Fibroblast of lung (primary cell): ENCODE measurements around the gene MBLAC1. TPM values are rescaled to one million over a fixed set of nuclear protein-coding genes. Genes with fewer than 3 reads are reported as not detected.

ENCODE experiments used
- DNase-seq, 2 donors: peaks; one replicate each; pipeline versions ENCODE4 v3.0.0 to v3.0.0-alpha.2; 2010; ENCODE audit warnings: low read depth in 2 of 2
- H2AFZ ChIP-seq: 2 replicates; pipeline ENCODE4 v1.5.1; 2012; ENCODE audit warnings: low read length, control low read depth, inconsistent platforms
- H3K27ac ChIP-seq: 2 replicates; pipeline ENCODE4 v1.5.1; 2011; ENCODE audit warnings: low read length, control low read depth; ENCODE audit not compliant: insufficient read depth
- H3K27me3 ChIP-seq: 2 replicates; pipeline ENCODE4 v1.5.1; 2011; ENCODE audit warnings: mild to moderate bottlenecking, low read length; ENCODE audit not compliant: control insufficient read depth, insufficient read depth
- H3K36me3 ChIP-seq: 2 replicates; pipeline ENCODE4 v1.5.1; 2011; ENCODE audit warnings: low read length; ENCODE audit not compliant: control insufficient read depth, insufficient read depth
- H3K4me1 ChIP-seq: 2 replicates; pipeline ENCODE4 v1.5.1; 2011; ENCODE audit warnings: low read length; ENCODE audit not compliant: control insufficient read depth, insufficient read depth; ENCODE audit errors: extremely low read depth
- H3K4me2 ChIP-seq: 2 replicates; pipeline ENCODE4 v1.5.1; 2011; ENCODE audit warnings: low read length, control low read depth; ENCODE audit not compliant: insufficient read depth; ENCODE audit errors: extremely low read depth
- H3K4me3 ChIP-seq, 4 experiments: fragments of 200-600 bp in 1 of 4; sonication (generic) in 1 of 4; replicated peaks in 1 of 4; 2 replicates each; pipeline ENCODE4 v1.5.1; 2011 to 2016; ENCODE audit warnings: low read length in 4 of 4, low read depth in 3 of 4, mild to moderate bottlenecking in 3 of 4, control low read depth in 2 of 4, inconsistent platforms in 1 of 4, mixed read lengths in 1 of 4; ENCODE audit not compliant: insufficient read depth in 1 of 4; ENCODE audit errors: control extremely low read depth in 1 of 4
- H3K79me2 ChIP-seq: 2 replicates; pipeline ENCODE4 v1.5.1; 2012; ENCODE audit warnings: mild to moderate bottlenecking, low read length, inconsistent platforms; ENCODE audit not compliant: control insufficient read depth, insufficient read depth
- H3K9ac ChIP-seq: 2 replicates; pipeline ENCODE4 v1.5.1; 2011; ENCODE audit warnings: mild to moderate bottlenecking, low read length, control low read depth; ENCODE audit not compliant: insufficient read depth
- H3K9me3 ChIP-seq: 2 replicates; pipeline ENCODE4 v1.5.1; 2012; ENCODE audit warnings: low read depth, low read length; ENCODE audit not compliant: control insufficient read depth, insufficient read depth
- H4K20me1 ChIP-seq: 2 replicates; pipeline ENCODE4 v1.5.1; 2011; ENCODE audit warnings: low read length; ENCODE audit not compliant: control insufficient read depth, insufficient read depth; ENCODE audit errors: extremely low read depth
- CTCF ChIP-seq, 2 donors: IDR thresholded peaks in 1 of 2; conservative IDR thresholded peaks in 1 of 2; 1 replicate in 1 of 2; 2 replicates in 1 of 2; pipeline ENCODE4 v1.5.1; 2011 to 2012; ENCODE audit warnings: low read length in 2 of 2, control low read depth in 1 of 2, inconsistent platforms in 1 of 2, low read depth in 1 of 2, mild to moderate bottlenecking in 1 of 2
- EZH2 ChIP-seq: IDR thresholded peaks from 2 replicates; pipeline ENCODE4 v1.5.1; 2012; ENCODE audit warnings: low read length, control low read depth, mild to moderate bottlenecking; ENCODE audit errors: missing control alignments
- polyA plus RNA-seq, 2 donors: library from polyadenylated mRNA; depleted of rRNA in 1 of 2; stranded (reverse) in 1 of 2; unstranded in 1 of 2; fragments of >200 nt; gene quantifications; 2 replicates each; pipeline ENCODE4 v1.2.1, GENCODE V29; 2011 to 2012; ENCODE audit warnings: missing spikeins in 1 of 2
- total RNA-seq: library from RNA; depleted of rRNA; stranded (reverse); fragments of >200 nt; gene quantifications from 2 replicates; pipeline ENCODE4 v1.2.1, GENCODE V29; 2014

MBLAC1 gene
- total and polyA plus RNA-seq, 2 donors (not counting 1 experiment from before 2014, with no cell fraction given), result 0.75 to 2.5 TPM

DNA sequence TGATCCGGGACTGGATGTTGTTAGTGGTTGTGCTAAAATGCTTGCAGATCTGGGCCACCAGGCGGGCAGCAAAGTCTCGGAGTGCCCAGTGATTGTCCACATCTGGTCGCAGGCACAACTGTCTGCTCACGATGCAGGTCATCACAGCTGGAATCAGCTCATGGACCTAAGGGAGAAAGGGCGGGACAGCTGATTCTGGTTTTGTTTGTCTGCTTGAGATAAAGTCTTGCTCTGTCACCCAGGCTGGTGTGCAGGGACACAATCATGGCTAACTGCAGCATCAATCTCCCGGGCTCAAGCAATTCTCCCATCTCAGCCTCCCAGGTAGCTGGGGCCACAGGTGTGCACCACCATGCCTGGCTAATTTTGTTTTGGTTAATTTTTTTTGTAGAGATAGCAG lies 15.6 kb upstream of the MBLAC1 start:
- no peaks in the 10 kb centered on the region for H3K27me3 ChIP-seq
- TF ChIP-seq EZH2, result no peak
- TF ChIP-seq CTCF (conservative IDR thresholded peaks at IDR 0.05 in 1 of 2, IDR thresholded peaks at IDR 0.05 in 1 of 2; ENCODE audit: low read depth in 1 of 2, low read length in 2 of 2), result no peak
- H3K9me3 ChIP-seq, result no peaks in the 10 kb centered on the region
- H3K4me3 ChIP-seq, result no peak overlapping the region
- H3K4me2 ChIP-seq, result no peak overlapping the region
- no peak for DNase-seq
- no peaks in the 10 kb centered on the region for H4K20me1 ChIP-seq
- H3K27ac ChIP-seq, result no peak overlapping the region
- H3K36me3 ChIP-seq, result peaks cover 34% of the 10 kb centered on the region
- H3K4me1 ChIP-seq, result no peaks in the 10 kb centered on the region
- no peaks in the 10 kb centered on the region for H3K79me2 ChIP-seq
- no peak overlapping the region for H2AFZ ChIP-seq
- no peak overlapping the region for H3K9ac ChIP-seq

GRCh38 chr7:100111914-100112313 lies 14.9 kb upstream of the MBLAC1 start:
- no peak for TF ChIP-seq CTCF (conservative IDR thresholded peaks at IDR 0.05 in 1 of 2, IDR thresholded peaks at IDR 0.05 in 1 of 2; ENCODE audit: low read depth in 1 of 2, low read length in 2 of 2)
- no peak for TF ChIP-seq EZH2
- H4K20me1 ChIP-seq, result no peaks in the 10 kb centered on the region
- no peak overlapping the region for H2AFZ ChIP-seq
- H3K9me3 ChIP-seq, result no peaks in the 10 kb centered on the region
- H3K4me2 ChIP-seq, result no peak overlapping the region
- no peak overlapping the region for H3K9ac ChIP-seq
- H3K27me3 ChIP-seq, result no peaks in the 10 kb centered on the region
- DNase-seq, result no peak
- no peaks in the 10 kb centered on the region for H3K79me2 ChIP-seq
- no peak overlapping the region for H3K27ac ChIP-seq
- peaks cover 33% of the 10 kb centered on the region for H3K36me3 ChIP-seq
- H3K4me1 ChIP-seq, result no peaks in the 10 kb centered on the region
- H3K4me3 ChIP-seq, result no peak overlapping the region

DNA sequence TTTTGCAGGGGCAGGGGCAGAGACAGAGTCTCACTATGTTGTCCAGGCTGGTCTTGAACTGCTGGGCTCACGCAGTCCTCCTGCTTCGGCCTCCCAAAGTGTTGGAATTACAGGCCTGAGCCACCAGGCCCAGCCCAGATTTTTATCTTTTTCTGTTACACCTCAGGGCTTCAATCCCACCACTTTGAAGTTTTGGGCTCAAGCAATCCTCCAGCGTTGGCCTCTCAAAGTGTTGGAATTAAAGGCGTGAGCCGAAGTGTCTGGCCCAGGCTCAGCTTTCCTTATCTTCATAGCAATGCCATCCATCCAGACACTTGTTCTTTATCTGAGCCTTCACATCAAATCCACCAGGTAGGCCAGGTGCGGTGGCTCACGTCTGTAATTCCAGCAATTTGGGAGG lies 11.7 kb upstream of the MBLAC1 start:
- H3K4me3 ChIP-seq, result no peak overlapping the region
- DNase-seq, result no peak
- no peaks in the 10 kb centered on the region for H3K9me3 ChIP-seq
- no peaks in the 10 kb centered on the region for H4K20me1 ChIP-seq
- H3K27me3 ChIP-seq, result no peaks in the 10 kb centered on the region
- no peak overlapping the region for H3K9ac ChIP-seq
- H3K4me1 ChIP-seq, result no peaks in the 10 kb centered on the region
- no peak overlapping the region for H3K4me2 ChIP-seq
- H3K36me3 ChIP-seq, result peaks cover 17% of the 10 kb centered on the region
- peaks cover 9% of the 10 kb centered on the region for H3K79me2 ChIP-seq
- H3K27ac ChIP-seq, result no peak overlapping the region
- no peak for TF ChIP-seq EZH2
- no peak for TF ChIP-seq CTCF (conservative IDR thresholded peaks at IDR 0.05 in 1 of 2, IDR thresholded peaks at IDR 0.05 in 1 of 2; ENCODE audit: low read depth in 1 of 2, low read length in 2 of 2)
- H2AFZ ChIP-seq, result no peak overlapping the region
